ENCODE results near the gene XYLT1. TPM values are rescaled to one million over a fixed set of nuclear protein-coding genes. Genes with fewer than 3 reads are reported as not detected.
"Not testable (repeated sequence)": the region's sequence is repeated elsewhere in the genome, so short reads cannot be mapped to it uniquely, and the experiment has no call there.

XYLT1 gene
- total RNA-seq, 2 experiments from 2014 or later = 7.3 to 8.9 TPM

- DNase-seq (no peak), ATAC-seq (no peak)
- ChIA-PET CTCF (no interaction called here), POLR2A (no interaction called here)
- Mint-ChIP-seq H3K9me3 (peaks cover 7% of the 10 kb centered on the region), H3K36me3 (ENCODE audit: low read depth) (no peaks in the 10 kb centered on the region), H3K4me3 (no peak overlapping the region), H3K4me1 (ENCODE audit: low read depth) (no peaks in the 10 kb centered on the region), H3K27me3 (peaks cover 8% of the 10 kb centered on the region), H3K27ac (no peak overlapping the region)
- intact Hi-C loops (cut with micrococcal nuclease) = no loop called here
- TF ChIP-seq CTCF (IDR thresholded peaks at IDR 0.05) = no peak
Observed at GRCh38 chr16:17508303-17508702, 37.5 kb upstream of the XYLT1 start.

- H3K36me3 Mint-ChIP-seq (ENCODE audit: low read depth); intact Hi-C loops (cut with micrococcal nuclease); POLR2A ChIA-PET; ATAC-seq; H3K4me1 Mint-ChIP-seq (ENCODE audit: low read depth); H3K27me3 Mint-ChIP-seq; H3K27ac Mint-ChIP-seq; CTCF ChIA-PET; DNase-seq; H3K9me3 Mint-ChIP-seq; H3K4me3 Mint-ChIP-seq: not testable (repeated sequence)
Observed at GRCh38 chr16:17507516-17507915, 36.8 kb upstream of the XYLT1 start.

- H3K27me3 Mint-ChIP-seq; DNase-seq; CTCF ChIA-PET; POLR2A ChIA-PET; intact Hi-C loops (cut with micrococcal nuclease); H3K9me3 Mint-ChIP-seq; ATAC-seq; H3K4me3 Mint-ChIP-seq; H3K27ac Mint-ChIP-seq; H3K36me3 Mint-ChIP-seq (ENCODE audit: low read depth); H3K4me1 Mint-ChIP-seq (ENCODE audit: low read depth): not testable (repeated sequence)
Observed at GRCh38 chr16:17505828-17506227, 35.1 kb upstream of the XYLT1 start.

- no peaks in the 10 kb centered on the region for H3K36me3 Mint-ChIP-seq (ENCODE audit: low read depth)
- no peaks in the 10 kb centered on the region for H3K4me1 Mint-ChIP-seq (ENCODE audit: low read depth)
- CTCF ChIA-PET = interaction anchor here (1.0 to 1.1 kb wide), 3 partner anchors 12 to 75 kb away, joined by 3 to 4 read pairs (median 3); no protein-coding TSS in a partner anchor
Observed at GRCh38 chr16:17504050-17504449, 33.3 kb upstream of the XYLT1 start.

GRCh38 chr16:17503331-17503730 lies 32.6 kb upstream of the XYLT1 start:
- H3K36me3 Mint-ChIP-seq (ENCODE audit: low read depth) = no peaks in the 10 kb centered on the region
- H3K27me3 Mint-ChIP-seq = peaks cover 1% of the 10 kb centered on the region
- intact Hi-C loops (cut with micrococcal nuclease) = no loop called here
- DNase-seq = no peak
- H3K4me3 Mint-ChIP-seq = no peak overlapping the region
- no peak for ATAC-seq
- CTCF ChIA-PET = interaction anchor here (1.0 to 1.3 kb wide), 3 partner anchors 12 to 23 kb away, joined by 3 to 4 read pairs (median 3); no protein-coding TSS in a partner anchor
- TF ChIP-seq CTCF (IDR thresholded peaks at IDR 0.05) = no peak
- peaks cover 2% of the 10 kb centered on the region for H3K9me3 Mint-ChIP-seq
- no peaks in the 10 kb centered on the region for H3K4me1 Mint-ChIP-seq (ENCODE audit: low read depth)
- no peak overlapping the region for H3K27ac Mint-ChIP-seq
- POLR2A ChIA-PET = interaction anchor here (0.7 kb wide), 1 partner anchor 299 kb away, joined by 4 read pairs; no protein-coding TSS in a partner anchor

More at GRCh38 chr16:17504050-17504449, 33.3 kb upstream of the XYLT1 start:
- H3K9me3 Mint-ChIP-seq = peaks cover 6% of the 10 kb centered on the region
- POLR2A ChIA-PET = interaction anchor here (0.7 kb wide), 1 partner anchor 299 kb away, joined by 4 read pairs; no protein-coding TSS in a partner anchor
- TF ChIP-seq CTCF (IDR thresholded peaks at IDR 0.05) = no peak
- ATAC-seq = no peak
- H3K4me3 Mint-ChIP-seq = no peak overlapping the region
- intact Hi-C loops (cut with micrococcal nuclease) = no loop called here
- H3K27me3 Mint-ChIP-seq = peaks cover 3% of the 10 kb centered on the region
- no peak for DNase-seq
- no peak overlapping the region for H3K27ac Mint-ChIP-seq

- intact Hi-C loops (cut with micrococcal nuclease) = no loop called here
- no peak overlapping the region for H3K4me3 Mint-ChIP-seq
Observed at GRCh38 chr16:17501321-17501720, 30.6 kb upstream of the XYLT1 start.

More at GRCh38 chr16:17501321-17501720, 30.6 kb upstream of the XYLT1 start:
- Mint-ChIP-seq H3K27ac (no peak overlapping the region), H3K9me3 (no peaks in the 10 kb centered on the region), H3K27me3 (peaks cover 1% of the 10 kb centered on the region), H3K36me3 (ENCODE audit: low read depth) (no peaks in the 10 kb centered on the region), H3K4me1 (ENCODE audit: low read depth) (no peaks in the 10 kb centered on the region)
- DNase-seq (no peak), ATAC-seq (no peak)
- ChIA-PET POLR2A (no interaction called here), CTCF (no interaction called here)
- no peak for TF ChIP-seq CTCF (IDR thresholded peaks at IDR 0.05)

Data from activated CD8-positive, alpha-beta T cell treated with anti-CD3 and anti-CD28 coated beads for 36 hours (primary cell).